Mammary epithelial cell (primary cell): ENCODE data around the gene ISOC2.

Source experiments
- CTCF ChIP-seq, 2 donors: IDR thresholded peaks in 1 of 2; conservative IDR thresholded peaks in 1 of 2; 2 replicates each; pipeline ENCODE4 v1.5.1; 2011 to 2012; ENCODE audit warnings: inconsistent platforms in 2 of 2, low read length in 2 of 2, mild to moderate bottlenecking in 2 of 2, control low read depth in 1 of 2, low read depth in 1 of 2; ENCODE audit not compliant: insufficient read depth in 1 of 2; ENCODE audit errors: extremely low read depth in 1 of 2
- EZH2 ChIP-seq: IDR thresholded peaks from 2 replicates; pipeline ENCODE4 v1.6.1; 2012; ENCODE audit warnings: low read length, inconsistent platforms, borderline replicate concordance

DNA sequence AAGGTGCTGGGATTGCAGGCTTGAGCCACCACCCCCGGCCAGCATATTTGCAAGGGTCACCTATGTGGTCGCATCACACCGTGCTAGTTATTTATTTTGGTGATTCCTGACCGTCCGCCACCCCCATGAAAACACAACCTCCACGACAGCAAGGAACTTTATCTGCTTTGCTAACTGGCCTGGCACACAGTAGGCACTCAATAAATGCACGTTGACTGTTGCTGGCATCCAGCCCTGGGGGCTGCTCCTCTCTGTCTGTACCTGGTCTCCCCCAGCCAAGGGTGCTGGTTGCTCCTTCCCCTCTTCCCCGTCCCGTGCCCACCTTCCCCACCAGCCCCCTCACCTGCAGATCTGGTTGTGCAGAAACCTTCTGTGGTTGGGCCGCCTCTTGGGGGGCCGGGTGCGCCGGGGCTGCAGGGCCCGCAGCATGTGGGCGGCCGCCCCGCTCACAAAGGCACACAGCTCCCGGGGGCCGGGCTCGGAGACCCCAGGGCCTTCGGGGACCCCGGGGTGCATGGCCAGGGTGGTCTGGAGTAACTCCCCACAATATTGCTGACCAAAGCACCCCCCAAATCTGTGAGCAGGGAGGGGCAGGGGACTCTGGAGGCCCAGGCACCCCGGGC is 2.7 kb upstream of the ISOC2 start:
- TF ChIP-seq CTCF (conservative IDR thresholded peaks at IDR 0.05 in 1 of 2, IDR thresholded peaks at IDR 0.05 in 1 of 2; ENCODE audit: extremely low read depth in 1 of 2, insufficient read depth in 1 of 2, low read depth in 1 of 2, low read length in 2 of 2) (no peak), EZH2 (no peak)
